Transverse colon (tissue), 4 donors: ENCODE results near the gene ZCCHC7. TPM values are rescaled to one million over a fixed set of nuclear protein-coding genes. Genes with fewer than 3 reads are reported as not detected.

Source experiments
- DNase-seq: peaks from one replicate; pipeline ENCODE4 v3.0.0-alpha.2; 2019
- H3K27ac ChIP-seq, 4 donors: fragments of 200-600 bp; sonication (generic); 2 replicates each; pipeline ENCODE4 v1.5.1; 2016 to 2018; ENCODE audit warnings: inconsistent platforms in 4 of 4
- H3K27me3 ChIP-seq: fragments of 200-600 bp; sonication (generic); 2 replicates; pipeline ENCODE4 v1.5.1; 2017; ENCODE audit warnings: inconsistent platforms
- H3K36me3 ChIP-seq, 4 donors: fragments of 200-600 bp; sonication (generic); 2 replicates each; pipeline ENCODE4 v1.5.1; 2017 to 2019; ENCODE audit warnings: inconsistent platforms in 4 of 4
- H3K4me1 ChIP-seq, 4 donors: fragments of 200-600 bp; sonication (generic); 2 replicates each; pipeline ENCODE4 v1.5.1; 2017 to 2020; ENCODE audit warnings: inconsistent platforms in 4 of 4
- H3K4me3 ChIP-seq, 4 donors: fragments of 200-600 bp; sonication (generic); 1 replicate in 1 of 4; 2 replicates in 3 of 4; pipeline versions ENCODE4 v1.5.1 to v1.6.1; 2017 to 2019; ENCODE audit warnings: inconsistent platforms in 4 of 4
- H3K9me3 ChIP-seq, 2 donors: fragments of 200-600 bp; sonication (generic); 2 replicates each; pipeline ENCODE4 v1.5.1; 2017 to 2019; ENCODE audit warnings: inconsistent platforms in 2 of 2
- CTCF ChIP-seq, 5 experiments: fragments of 200-600 bp in 3 of 5; fragments of 450-650 bp in 2 of 5; sonication (generic) in 3 of 5; IDR thresholded peaks; 1 replicate in 2 of 5; 2 replicates in 3 of 5; pipeline ENCODE4 v1.5.1; 2016 to 2017; ENCODE audit warnings: antibody characterized with exemption in 5 of 5, inconsistent platforms in 3 of 5, mild to moderate bottlenecking in 2 of 5, moderate library complexity in 1 of 5
- EP300 ChIP-seq: sonication (generic); formaldehyde crosslinking; IDR thresholded peaks from one replicate; pipeline ENCODE4 v1.6.1; 2017; ENCODE audit warnings: antibody characterized with exemption, low read depth
- POLR2A ChIP-seq: fragments of 450-650 bp; IDR thresholded peaks from one replicate; pipeline ENCODE4 v1.6.1; 2016; ENCODE audit warnings: antibody characterized with exemption, mild to moderate bottlenecking, moderate library complexity
- POLR2AphosphoS5 ChIP-seq, 3 donors: sonication (generic); formaldehyde crosslinking; IDR thresholded peaks; one replicate each; pipeline ENCODE4 v1.6.1; 2016; ENCODE audit warnings: antibody characterized with exemption in 3 of 3
- WGBS, 2 donors: methylation state at CpG; one replicate each; pipeline ENCODE4 v1.1.5; 2018; ENCODE audit warnings: low coverage in 1 of 2; 5-methylcytosine and 5-hydroxymethylcytosine counted together
- in situ Hi-C, 4 donors: fragments of 200-750 bp; cut with MboI; loops; one replicate each; pipeline versions ENCODE4 v1.15.0 to v1.15.1; 2017; ENCODE audit warnings: low sequenced_read_pairs in 3 of 4, low pct_ligation_motif_present in 1 of 4, low pct_unique_long_range_greater_than_20kb in 1 of 4
- intact Hi-C: fragments of 100-400 bp; cut with DNase I; formaldehyde crosslinking; loops from one replicate; pipeline ENCODE4 v1.15.1; 2023; ENCODE audit warnings: low total_unique reads
- total RNA-seq, 4 donors: library from RNA; depleted of rRNA; stranded (reverse); fragments of >200 nt; gene quantifications; one replicate each; pipeline ENCODE4 v1.1.0, GENCODE V29; 2016

The ZCCHC7 gene
- total RNA-seq, 4 donors from 2014 or later: 13.2 to 43.0 (median 16.5) TPM

DNA sequence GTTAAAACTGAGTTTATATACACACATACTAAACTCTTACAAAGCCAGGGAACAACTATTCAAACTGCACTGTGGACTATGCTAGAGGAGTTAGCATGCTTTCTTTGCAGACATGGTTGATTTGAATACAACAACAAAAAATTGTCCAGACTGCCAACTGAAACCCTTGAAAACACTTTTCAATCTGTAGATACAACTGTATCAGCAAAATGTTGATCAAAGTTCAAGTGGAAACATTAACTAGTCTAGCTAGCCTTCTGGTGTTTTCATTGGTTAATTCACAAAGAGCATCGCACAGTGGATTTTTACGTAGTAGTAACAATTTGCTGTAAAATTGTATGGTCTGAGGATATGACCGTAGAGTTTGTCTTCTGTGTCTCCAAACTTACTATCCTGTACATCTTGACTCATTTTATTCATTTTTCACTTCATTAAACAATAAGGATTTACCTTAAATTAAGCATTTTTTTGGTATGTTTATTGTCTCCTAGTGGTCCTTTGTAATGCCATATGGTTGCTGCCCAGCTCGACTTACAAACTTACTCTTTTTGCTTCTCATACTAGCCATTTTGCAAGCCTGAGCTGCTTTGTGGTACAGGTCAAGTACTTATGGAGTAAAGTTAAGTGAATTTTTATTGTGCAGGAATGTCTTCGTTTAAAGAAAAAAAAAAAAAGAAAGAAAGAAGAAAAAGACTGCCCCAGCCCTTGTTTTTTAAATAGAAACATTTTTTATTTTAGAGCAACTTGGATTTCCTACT lies 123.4 kb downstream of the ZCCHC7 start:
- intact Hi-C loops (no loop called here), in situ Hi-C loops (no loop called here)
- no peak overlapping the region for H3K27ac ChIP-seq
- H3K4me3 ChIP-seq: no peak overlapping the region
- no peaks in the 10 kb centered on the region for H3K36me3 ChIP-seq
- H3K4me1 ChIP-seq: no peaks in the 10 kb centered on the region
- TF ChIP-seq POLR2A: no peak
- TF ChIP-seq CTCF (IDR thresholded peaks at IDR 0.05): no peak
- TF ChIP-seq EP300: no peak
- TF ChIP-seq POLR2AphosphoS5 (IDR thresholded peaks at IDR 0.05): no peak
- H3K27me3 ChIP-seq: no peaks in the 10 kb centered on the region
- H3K9me3 ChIP-seq: no peaks in the 10 kb centered on the region
- 81 to 86% methylated on average over 5 of the region's 5 CpGs for WGBS, 2 donors
- no peak for DNase-seq

- 91 to 98% methylated on average over 3 of the region's 3 CpGs for WGBS, 2 donors
- intact Hi-C loops: no loop called here
- in situ Hi-C loops: no loop called here
These were observed 126.5 kb downstream of the ZCCHC7 start for GRCh38 chr9:37246826-37247225.

GRCh38 chr9:37248651-37249163 lies 128.3 kb downstream of the ZCCHC7 start:
- no peaks in the 10 kb centered on the region for H3K27me3 ChIP-seq
- H3K4me3 ChIP-seq: no peak overlapping the region
- no peak for TF ChIP-seq EP300
- no peak for TF ChIP-seq POLR2A
- TF ChIP-seq CTCF (IDR thresholded peaks at IDR 0.05): no peak
- no peak for TF ChIP-seq POLR2AphosphoS5 (IDR thresholded peaks at IDR 0.05)
- no peaks in the 10 kb centered on the region for H3K9me3 ChIP-seq
- in situ Hi-C loops (no loop called here), intact Hi-C loops (no loop called here)
- H3K4me1 ChIP-seq: no peaks in the 10 kb centered on the region
- no peak overlapping the region for H3K27ac ChIP-seq
- peaks cover 0 to 5% (median 0%) of the 10 kb centered on the region in 4 donors for H3K36me3 ChIP-seq
- no peak for DNase-seq

More at GRCh38 chr9:37246826-37247225, 126.5 kb downstream of the ZCCHC7 start:
- no peak overlapping the region for H3K27ac ChIP-seq
- H3K4me1 ChIP-seq: no peaks in the 10 kb centered on the region
- TF ChIP-seq POLR2AphosphoS5 (IDR thresholded peaks at IDR 0.05) (no peak), CTCF (IDR thresholded peaks at IDR 0.05) (no peak), EP300 (no peak), POLR2A (no peak)
- no peak overlapping the region for H3K4me3 ChIP-seq
- no peaks in the 10 kb centered on the region for H3K27me3 ChIP-seq
- no peak for DNase-seq
- peaks cover 0 to 5% (median 0%) of the 10 kb centered on the region in 4 donors for H3K36me3 ChIP-seq
- no peaks in the 10 kb centered on the region for H3K9me3 ChIP-seq

DNA sequence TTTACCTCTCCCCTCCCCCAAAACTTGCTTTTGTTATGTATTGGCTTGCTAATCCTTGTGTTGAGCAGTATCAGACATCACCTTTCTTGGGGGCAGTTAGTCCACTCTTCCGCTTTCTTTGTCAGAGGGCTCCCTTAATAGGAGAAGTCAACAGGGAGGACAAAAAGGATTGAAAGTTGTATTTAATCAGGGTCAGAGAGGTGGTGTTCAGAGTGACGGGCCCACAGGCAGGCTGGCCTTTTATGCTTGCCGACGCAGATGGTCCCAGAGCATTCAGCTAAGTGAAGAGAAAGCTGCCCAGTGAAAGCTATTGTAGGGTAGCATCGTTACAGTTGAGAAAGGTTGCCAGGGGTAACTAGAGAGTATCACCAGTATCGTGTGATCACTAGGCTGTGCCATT lies 131.1 kb downstream of the ZCCHC7 start:
- Histone ChIP-seq H3K27me3 (no peaks in the 10 kb centered on the region), H3K27ac (no peak overlapping the region), H3K4me1 (no peaks in the 10 kb centered on the region), H3K9me3 (no peaks in the 10 kb centered on the region), H3K4me3 (no peak overlapping the region), H3K36me3 (peaks cover 0 to 5% (median 0%) of the 10 kb centered on the region in 4 donors)
- WGBS, 2 donors: 91 to 97% methylated on average over 4 to 6 of the region's 6 CpGs
- DNase-seq: no peak
- in situ Hi-C loops (no loop called here), intact Hi-C loops (no loop called here)
- TF ChIP-seq EP300 (no peak), CTCF (IDR thresholded peaks at IDR 0.05) (no peak), POLR2A (no peak), POLR2AphosphoS5 (IDR thresholded peaks at IDR 0.05) (no peak)
